ENCODE results near the gene MTMR12.
"Not testable (repeated sequence)": the region's sequence is repeated elsewhere in the genome, so short reads cannot be mapped to it uniquely, and the experiment has no call there.

Gene MTMR12

DNA sequence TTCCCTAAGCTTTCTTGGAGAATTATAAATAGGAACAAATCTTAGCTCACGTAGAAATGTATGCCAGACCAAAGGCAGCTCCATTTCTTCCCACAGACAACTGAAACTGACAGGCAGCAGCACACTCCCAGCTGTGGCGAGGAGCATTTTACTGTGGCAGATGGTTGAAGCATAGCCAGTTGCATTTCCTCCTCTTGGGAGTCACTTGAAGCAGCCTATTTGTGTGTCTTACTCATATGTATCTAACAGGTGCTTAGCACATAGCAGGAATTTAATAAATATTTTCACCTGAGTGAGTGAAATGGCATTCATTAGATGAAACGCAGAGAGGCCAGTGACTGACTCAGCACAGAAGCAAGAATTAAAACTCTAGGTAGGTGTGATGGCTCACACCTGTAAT lies 12.3 kb upstream of the MTMR12 start:
- in situ Hi-C loops (cut with MboI; ENCODE audit: low sequenced_read_pairs): no loop called here

DNA sequence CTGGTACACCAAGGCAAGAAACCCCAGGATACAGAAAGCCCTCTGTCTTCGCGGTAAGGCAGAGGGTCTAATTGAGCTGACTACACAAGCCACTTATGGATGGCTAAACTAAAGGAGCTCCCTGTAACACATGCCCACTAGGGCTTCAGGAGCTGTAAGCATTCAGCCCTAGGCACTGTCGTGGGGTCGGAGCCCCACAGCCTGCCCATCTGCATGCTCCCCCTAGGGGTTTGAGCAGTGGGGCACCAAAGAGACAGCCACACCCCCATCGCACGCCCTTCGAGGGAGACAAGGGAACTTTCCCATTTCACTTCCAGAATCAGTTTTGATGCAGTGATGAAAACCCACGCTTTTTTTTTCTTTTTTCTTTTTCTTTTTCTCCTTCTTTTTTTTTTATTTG lies 11.0 kb upstream of the MTMR12 start:
- in situ Hi-C loops (cut with MboI; ENCODE audit: low sequenced_read_pairs): no loop called here

DNA sequence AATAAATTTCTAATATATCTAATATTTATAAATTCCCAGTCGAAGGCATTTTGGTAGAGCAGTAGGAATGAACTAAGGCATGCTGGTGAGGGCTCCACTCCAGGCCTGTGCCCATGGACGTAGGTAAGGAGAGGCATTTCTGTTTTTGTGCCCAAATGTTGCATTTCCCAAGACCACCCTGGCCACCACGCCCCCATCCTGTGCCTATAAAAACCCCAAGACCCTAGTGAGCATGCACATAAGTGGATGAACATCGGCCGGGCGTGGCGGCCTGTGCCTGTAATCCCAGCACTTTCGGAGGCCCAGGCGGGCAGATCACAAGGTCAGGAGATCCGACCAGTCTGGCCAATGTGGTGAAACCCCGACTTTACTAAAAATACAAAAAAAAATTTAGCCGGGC lies 10.1 kb upstream of the MTMR12 start:
- in situ Hi-C loops (cut with MboI; ENCODE audit: low sequenced_read_pairs): no loop called here

DNA sequence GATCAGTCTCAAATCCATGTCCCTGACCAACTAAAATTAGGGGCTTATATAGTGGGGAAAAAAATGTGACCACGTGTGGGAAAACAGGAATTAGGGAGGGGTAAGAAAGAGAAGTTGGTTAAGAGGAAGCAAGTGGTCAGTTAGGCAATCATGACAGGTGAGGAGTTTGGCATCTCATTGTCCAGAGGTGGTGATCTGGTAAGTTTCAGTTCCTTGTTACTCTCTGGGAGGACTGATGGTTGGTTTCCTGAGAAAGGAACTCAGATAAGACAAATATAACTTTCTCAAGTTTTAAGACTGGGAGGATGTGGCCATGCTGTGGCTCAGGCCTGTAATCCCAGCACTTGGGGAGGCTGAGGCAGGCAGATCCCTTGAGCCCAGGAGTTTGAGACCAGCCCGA lies 9.0 kb upstream of the MTMR12 start:
- in situ Hi-C loops (cut with MboI; ENCODE audit: low sequenced_read_pairs): not testable (repeated sequence)

DNA sequence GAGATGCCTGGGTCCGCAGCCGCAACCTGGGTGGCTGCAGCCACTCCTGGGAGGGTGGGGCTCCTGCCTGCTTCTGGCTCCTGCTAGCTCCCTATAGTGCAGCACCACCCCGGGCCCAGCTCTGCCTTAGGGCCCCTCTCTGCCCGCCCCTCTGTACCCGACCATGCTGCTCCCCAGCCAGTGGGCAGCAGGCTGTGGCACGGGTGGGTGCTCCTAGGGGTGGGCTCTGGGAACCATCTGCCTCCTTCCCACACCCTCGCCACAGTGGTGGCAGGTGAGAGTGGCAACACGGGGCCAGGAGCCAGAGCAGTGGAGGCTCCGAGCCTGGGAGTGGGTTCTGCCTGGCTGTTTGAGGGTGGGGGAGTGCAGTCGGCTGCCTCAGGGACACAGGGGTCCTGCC lies 7.8 kb upstream of the MTMR12 start:
- in situ Hi-C loops (cut with MboI; ENCODE audit: low sequenced_read_pairs): no loop called here

DNA sequence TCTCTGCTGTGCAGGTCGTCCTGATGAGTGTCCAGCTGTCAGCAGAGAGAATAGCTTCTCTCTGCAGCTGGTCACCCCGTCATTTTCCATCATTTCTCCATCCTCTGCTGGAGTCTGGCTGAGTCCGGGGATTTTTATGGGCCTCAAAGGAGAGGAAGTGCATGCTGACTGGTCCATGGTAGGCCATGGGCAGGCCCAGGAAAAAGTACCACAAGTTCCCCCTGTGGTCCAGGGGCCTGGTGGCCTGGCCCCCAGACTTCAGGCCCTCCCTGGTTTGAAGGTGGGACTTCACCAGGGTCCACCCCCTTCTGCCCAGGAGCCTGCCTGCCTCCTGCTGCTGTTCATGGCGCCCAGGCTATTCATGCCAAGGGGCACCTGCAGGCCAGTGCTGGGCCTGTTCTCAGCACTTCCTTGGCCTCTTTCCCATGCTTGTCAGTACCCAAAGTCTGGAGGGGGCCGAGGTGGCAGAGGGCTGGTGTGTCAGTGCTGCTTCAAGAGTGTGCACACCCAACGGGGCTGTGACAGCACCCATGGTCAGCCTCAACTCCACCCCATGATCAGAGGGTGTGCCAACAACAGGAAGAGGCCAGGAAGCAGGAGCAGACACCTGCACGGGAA lies 7.3 kb upstream of the MTMR12 start:
- in situ Hi-C loops (cut with MboI; ENCODE audit: low sequenced_read_pairs): no loop called here

DNA sequence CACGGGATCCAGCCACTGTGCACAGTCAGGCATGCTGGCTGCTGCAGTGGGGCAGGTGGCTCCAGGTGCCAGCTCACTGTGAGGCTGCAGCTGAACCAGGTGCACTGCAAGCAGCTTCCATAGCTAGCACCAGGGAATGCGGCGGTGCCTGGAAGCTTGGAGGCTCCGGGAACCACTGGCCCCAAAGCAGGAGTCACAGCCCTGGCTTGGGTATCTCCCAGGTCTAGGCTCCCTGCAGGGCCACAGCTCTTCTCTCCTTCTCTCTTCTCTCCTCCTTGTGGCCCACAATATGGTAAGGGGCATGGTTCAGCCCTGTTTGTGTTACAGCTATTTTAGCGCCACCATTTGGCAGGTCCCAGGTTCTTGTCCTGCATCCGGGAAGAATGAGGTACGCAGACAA lies 6.7 kb upstream of the MTMR12 start:
- in situ Hi-C loops (cut with MboI; ENCODE audit: low sequenced_read_pairs): no loop called here

DNA sequence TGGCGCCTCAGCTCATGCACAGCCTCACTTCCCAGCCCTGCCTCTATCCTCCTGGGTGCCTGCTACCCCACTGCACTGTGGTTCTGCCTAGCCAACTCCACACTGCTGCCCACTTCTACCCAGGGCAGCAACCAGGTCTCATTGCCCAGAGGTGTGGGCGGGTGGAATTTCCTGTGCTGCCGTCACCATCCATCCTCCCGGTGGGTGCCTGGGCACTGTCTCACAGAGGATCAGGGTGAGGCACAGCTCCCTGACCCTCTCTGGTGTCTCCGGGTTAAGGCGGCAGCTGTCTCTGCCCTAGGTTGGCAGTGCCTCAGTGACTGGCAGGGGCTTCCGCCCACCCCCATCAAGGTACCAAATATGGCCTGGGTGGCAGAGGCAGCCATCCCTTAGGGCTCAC lies 4.3 kb upstream of the MTMR12 start:
- in situ Hi-C loops (cut with MboI; ENCODE audit: low sequenced_read_pairs): no loop called here

DNA sequence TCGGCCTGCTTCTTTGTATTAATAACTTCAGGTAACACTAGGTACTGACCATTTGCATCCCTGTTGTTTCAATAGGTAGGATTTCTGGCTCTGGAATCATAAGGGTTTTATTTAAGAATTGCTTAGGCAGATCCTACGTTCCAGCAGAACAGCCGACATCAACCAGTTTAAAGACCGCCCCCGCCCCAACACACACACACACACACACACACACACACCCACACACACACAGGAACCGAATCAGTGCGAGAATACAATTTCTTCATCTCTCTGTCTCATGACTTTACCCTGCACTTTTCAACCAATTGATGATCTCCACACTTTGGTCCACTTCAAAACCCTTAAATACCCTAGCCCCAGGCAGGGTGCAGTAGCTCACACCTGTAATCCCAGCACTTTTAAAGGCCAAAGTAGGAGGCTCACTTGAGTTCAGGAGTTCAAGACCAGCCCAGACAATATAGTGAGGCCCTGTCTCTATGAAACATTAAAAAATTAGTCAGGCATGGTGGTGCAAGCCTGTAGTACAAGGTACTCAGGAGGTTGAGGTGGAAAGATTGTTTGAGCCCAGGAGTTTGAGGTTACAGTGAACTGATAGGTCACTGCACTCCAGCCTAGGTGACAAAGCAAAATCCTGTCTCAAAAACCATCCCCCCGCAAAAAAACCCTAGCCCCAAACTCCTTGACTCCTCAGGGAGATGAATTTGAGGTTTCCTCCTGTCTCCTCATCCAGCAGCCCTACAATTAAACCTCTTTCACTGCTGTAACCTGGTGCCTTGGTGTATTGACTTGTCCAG lies 2.7 kb upstream of the MTMR12 start:
- in situ Hi-C loops (cut with MboI; ENCODE audit: low sequenced_read_pairs): no loop called here

DNA sequence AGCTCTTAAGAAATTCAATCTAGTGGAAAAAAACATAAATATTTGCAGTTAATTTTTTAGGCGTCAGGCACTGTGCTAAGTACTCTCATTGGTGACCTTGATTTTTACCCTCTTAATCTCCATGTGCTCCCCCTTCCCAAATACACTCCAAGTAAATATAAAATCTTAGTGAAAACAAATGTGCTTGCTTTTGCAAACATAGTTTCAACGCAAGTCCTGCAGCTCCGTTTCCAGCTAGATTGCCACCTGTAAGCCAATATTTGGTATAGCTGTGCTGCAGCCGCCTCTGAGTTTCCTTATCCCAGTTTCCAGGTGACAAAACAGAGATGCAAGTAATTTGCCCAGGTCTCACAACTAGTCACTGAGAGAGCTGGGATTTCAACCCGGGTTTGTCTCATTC lies 1.9 kb upstream of the MTMR12 start:
- in situ Hi-C loops (cut with MboI; ENCODE audit: low sequenced_read_pairs): no loop called here

DNA sequence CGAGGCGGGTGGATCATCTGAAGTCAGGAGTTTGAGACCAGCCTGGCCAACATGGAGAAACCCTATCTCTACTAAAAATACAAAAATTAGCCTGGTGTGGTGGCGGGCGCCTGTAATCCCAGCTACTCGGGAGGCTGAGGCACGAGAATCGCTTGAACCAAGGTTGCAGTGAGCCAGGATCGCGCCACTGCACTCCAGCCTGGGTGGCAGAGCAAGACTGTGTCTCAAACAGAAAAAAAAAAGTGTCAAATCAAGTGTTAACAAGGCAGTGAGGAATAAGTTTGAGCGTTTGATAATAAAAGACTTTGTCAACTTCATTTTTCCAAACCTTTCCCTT lies 1.4 kb upstream of the MTMR12 start:
- in situ Hi-C loops (cut with MboI; ENCODE audit: low sequenced_read_pairs): not testable (repeated sequence)

DNA sequence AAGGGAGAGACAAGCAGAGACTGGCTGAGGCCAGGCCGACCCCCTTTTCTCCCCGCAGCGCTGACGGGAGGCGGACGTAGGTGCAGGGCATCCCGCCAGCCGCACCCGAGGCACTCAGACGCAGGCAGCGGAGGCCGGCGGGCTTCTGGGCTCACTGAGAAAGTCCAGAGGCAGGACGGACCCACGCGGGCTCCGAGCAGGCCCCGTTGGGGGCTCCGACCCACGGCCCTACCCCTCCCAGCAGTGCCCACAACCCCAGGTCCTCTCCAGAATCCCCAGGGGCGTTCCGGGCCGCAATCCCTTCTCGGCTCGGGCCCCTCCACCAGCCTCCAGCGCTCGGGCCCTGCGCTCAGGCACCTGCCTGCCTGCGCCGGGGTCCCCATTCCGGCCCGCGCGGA lies 543 bp downstream of the MTMR12 start:
- in situ Hi-C loops (cut with MboI; ENCODE audit: low sequenced_read_pairs): no loop called here

DNA sequence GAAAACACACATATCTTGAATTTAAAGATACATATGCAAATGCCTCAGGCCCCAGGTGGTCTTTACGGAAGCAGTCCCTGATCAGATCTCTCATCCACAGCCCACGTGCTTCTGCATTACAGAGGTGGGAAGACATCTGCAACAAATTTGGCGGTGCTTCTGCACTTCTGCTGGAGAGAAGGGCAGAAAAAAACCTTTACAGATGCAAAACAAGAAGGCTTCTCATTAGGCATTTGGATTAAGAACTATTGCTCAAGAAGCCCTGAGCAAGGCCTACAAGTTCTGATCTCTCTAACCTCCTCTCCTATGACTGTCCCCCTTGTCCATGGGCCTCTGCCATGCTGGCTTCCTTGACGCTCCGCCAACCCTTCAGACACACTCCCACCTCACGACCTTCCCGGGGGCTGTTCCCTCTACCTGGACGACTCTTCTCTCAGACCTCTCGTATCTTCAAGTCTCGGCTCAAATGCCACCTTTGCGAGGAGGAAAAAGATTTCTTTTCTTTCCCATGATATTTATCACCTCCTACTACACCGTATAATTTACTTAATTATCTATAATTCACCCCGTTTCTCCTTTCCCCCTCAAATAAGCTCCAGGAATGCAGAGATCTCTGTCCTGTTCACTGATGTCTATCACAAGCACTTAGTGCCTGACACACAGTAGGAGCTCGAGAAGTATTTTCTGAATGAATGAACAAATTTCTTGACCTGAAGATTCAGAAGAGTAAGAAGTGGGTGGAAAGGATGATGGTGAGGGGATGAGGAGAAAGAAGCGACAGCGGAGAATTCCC lies 1.1 kb downstream of the MTMR12 start:
- in situ Hi-C loops (cut with MboI; ENCODE audit: low sequenced_read_pairs): no loop called here

DNA sequence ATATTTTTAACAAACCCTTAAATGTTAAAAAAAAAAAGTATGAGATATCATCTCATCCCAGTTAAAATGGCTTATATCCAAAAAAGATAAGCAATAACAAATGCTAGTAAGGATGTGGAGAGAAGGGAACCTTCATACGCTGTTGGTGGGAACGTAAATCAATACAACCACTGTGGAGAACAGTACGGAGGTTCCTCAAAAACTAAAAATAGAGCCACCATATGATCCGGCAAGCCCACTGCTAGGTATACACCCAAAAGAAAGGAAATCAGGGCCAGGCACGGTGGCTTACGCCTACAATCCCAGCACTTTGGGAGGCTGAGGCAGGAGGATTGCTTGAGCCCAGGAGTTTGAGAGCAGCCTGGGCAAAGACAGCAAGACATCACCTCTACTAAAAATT lies 3.0 kb downstream of the MTMR12 start:
- in situ Hi-C loops (cut with MboI; ENCODE audit: low sequenced_read_pairs): no loop called here

DNA sequence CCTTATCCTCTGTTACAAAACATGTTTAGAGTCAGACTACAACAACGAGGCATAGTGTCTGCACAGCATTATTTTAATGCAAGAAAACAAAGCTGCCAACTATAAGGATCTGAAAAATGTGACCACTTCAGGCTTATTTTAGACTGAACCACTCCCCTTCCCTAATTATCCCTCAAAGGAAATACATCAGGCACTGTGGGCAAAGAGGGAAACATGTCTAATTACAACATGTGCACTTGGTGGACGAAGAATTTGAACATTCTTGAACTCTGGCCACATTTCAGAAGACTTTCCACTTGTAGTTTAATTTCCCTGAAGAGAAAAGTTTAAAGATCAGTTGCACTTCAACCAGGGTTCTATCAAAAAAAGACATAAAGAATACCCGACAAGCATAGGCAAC lies 3.8 kb downstream of the MTMR12 start:
- in situ Hi-C loops (cut with MboI; ENCODE audit: low sequenced_read_pairs): no loop called here

DNA sequence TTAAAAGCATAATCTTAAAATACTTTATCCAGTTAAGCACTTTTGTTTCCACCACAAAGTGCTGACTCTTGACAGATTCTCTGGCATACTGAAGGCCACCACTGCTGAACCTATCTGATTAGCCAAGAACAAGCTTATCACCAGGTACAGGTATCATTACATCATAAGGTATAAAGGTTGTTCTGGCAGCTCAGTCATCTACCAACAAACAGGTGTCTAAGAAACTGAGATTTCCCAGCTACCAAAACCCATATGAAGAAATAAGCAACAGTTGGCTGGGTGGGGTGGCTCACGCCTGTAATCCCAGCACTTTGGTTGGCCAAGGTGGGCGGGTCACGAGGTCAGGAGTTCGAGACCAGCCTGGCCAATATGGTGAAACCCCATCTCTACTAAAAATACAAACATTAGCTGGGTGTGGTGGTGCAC lies 5.0 kb downstream of the MTMR12 start:
- in situ Hi-C loops (cut with MboI; ENCODE audit: low sequenced_read_pairs): no loop called here

DNA sequence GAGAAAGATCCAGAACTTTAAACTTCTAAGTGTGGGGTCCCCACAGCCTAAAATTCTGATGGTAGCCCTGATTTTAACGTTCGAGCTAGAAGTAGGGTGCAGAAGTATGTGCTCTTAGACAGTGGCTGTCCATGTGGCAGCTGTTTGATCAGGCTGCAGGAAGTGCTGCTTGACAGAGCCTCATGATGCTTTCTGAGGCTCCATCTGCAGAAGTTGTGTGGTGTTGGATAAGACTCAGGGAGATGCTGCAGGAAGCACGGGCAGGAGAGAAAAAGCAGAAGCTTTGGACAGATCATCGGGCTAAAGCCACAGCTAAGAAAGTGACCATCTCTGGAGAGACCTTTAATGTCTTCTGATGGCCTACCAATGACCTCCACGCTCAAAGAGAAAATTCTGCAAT lies 8.1 kb downstream of the MTMR12 start:
- in situ Hi-C loops (cut with MboI; ENCODE audit: low sequenced_read_pairs): no loop called here

DNA sequence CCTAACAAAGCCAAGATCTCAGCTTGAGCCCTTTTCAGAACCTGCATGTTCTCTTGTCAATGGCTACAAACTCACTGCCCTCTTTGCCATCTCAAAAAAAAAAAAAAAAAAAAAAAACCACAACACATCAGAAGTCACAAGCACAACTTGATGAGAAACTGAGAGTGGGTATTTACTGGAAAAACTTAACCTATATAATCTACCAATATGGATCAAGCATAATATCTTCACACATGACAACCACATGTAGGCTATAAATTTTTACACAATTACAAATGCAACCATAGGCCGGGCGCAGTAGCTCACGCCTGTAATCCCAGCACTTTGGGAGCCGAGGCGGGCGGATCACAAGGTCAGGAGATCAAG lies 9.0 kb downstream of the MTMR12 start:
- in situ Hi-C loops (cut with MboI; ENCODE audit: low sequenced_read_pairs): no loop called here

DNA sequence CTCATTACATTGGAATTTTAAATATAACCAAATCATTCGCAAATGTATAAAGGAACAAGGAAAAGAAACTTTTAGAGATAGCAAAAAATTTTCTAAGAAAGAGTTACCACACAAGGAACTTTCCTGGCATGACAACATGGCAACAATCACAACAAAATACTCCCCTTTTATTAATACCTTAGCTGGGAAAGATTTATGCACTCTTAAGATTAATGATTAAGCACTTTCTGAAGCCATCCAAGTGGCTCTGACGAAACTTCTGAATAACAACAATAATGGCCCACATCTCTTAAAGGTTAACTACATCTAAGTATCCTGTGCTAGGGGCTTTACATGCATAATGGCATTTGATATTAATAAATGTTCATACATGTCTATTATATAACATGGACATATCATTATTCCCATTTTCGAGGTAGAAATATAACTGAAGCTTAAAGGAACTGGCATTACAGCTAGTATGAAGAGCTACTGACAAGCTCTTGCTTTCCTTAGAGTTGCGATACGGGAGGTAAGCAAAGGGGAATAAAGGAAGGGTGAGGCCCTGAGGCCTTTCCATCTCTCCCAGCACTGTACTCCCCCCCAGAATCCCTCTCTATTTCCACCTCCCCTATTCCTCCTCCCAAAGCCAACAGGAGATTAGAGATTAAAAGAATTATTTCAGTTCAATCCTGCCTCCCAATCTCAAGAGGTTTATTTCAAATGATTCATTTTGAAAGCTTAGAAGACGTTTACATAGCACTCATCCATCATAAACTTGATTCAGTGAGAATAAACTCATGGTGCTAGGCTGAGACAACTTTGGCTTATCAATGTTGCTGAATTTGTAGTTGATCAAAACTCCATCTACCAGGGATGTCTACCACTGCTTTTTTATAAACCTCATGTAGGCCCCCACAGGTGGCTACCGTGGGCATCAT lies 9.6 kb downstream of the MTMR12 start:
- in situ Hi-C loops (cut with MboI; ENCODE audit: low sequenced_read_pairs): no loop called here

DNA sequence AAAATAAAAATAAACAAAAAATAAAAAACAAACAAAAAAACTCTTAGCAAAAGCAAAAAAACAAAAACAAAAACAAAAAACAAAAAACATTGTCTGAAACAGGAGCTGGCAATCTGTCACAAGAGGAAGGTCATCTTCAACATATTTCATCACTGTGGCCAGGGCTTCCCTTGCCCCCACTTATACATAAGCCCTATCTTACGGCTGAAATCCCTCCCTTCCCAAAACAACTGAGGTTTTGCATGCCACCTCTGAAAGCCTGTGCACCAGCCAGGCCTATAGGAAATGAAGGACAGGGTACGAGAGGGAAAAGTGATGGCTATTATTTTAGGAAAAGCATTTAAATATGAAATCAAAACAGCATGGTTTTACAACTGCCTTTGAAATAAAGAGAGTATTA lies 10.8 kb downstream of the MTMR12 start:
- in situ Hi-C loops (cut with MboI; ENCODE audit: low sequenced_read_pairs): no loop called here

DNA sequence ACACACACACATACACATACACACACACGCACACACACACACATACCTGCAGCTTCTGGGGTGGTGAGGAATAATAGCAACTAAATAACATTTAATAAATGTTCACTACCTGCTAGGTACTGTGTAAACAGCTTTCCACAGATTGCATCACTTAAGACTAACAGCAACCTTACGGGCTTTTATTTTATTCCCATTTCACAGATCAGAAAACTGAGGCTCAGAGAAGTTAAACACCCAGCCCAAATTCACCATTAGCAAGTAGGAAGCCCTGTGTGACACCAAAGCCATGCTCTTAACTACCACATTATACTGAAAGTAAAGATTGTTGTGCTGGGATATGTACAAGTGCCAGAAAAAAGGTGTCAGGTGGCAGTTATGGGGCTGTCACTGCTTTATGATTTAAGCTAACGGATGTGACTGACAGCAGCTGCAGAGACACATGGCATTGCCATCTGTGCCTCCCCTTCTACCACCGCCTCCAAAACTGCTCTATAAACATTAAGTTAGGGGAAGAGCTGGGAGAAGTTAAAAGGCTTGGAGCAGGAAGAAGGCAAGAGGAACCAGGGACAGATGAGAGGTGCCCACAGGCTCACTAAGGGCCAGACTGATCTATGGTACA lies 13.6 kb downstream of the MTMR12 start:
- in situ Hi-C loops (cut with MboI; ENCODE audit: low sequenced_read_pairs): no loop called here

Data from HL-60/S4 treated with retinoic acid at 250 ng/mL for 4 days and 3 days (cell line).